Measurements from ENCODE around the gene OCA2.
"Not testable (repeated sequence)": the region's sequence is repeated elsewhere in the genome, so short reads cannot be mapped to it uniquely, and the experiment has no call there.

The OCA2 gene
- total RNA-seq: 0 to 1.8 (median 0) reads per million in 9 experiments

GRCh38 chr15:28098766-28099554 is at the start of gene OCA2:
TSS of gene OCA2 (minus strand) at chr15:28099315. CDS start at chr15:28081874, 17,441 bp downstream.
- DNase-seq (peak in 2 of 3 experiments; percentile 30 to 34), ATAC-seq (replicated peaks) (peak; percentile 8)
- Mint-ChIP-seq H3K4me3 (peak within 1 kb of the TSS; percentile 46 to 69), H3K4me1 (ENCODE audit: low read depth in 2 of 2) (peaks cover 14 to 27% of the 10 kb centered on the region in 2 donors), H3K27me3 (peaks cover 39 to 55% of the 10 kb centered on the region in 2 donors), H3K9me3 (no peaks in the 10 kb centered on the region), H3K36me3 (ENCODE audit: insufficient read depth) (peaks cover 2% of the 10 kb centered on the region), H3K27ac (no peak within 1 kb of the TSS)

- Mint-ChIP-seq H3K4me3 (no peak overlapping the region), H3K4me1 (ENCODE audit: low read depth in 2 of 2) (peaks cover 0 to 6% of the 10 kb centered on the region in 2 donors), H3K27ac (no peak overlapping the region), H3K36me3 (ENCODE audit: insufficient read depth) (peaks cover 13% of the 10 kb centered on the region), H3K9me3 (peaks cover 13 to 23% of the 10 kb centered on the region in 2 donors), H3K27me3 (no peaks in the 10 kb centered on the region)
- ATAC-seq (replicated peaks): no peak
- DNase-seq: no peak
These were observed 48.7 kb upstream of the OCA2 start for GRCh38 chr15:28147801-28148200.

GRCh38 chr15:28145419-28145818 is 46.3 kb upstream of the OCA2 start:
- H3K36me3 Mint-ChIP-seq (ENCODE audit: insufficient read depth): peaks cover 21% of the 10 kb centered on the region
- H3K4me3 Mint-ChIP-seq; DNase-seq; H3K27me3 Mint-ChIP-seq; H3K4me1 Mint-ChIP-seq (ENCODE audit: low read depth in 2 of 2); ATAC-seq (replicated peaks): not testable (repeated sequence)
- peaks cover 11 to 18% of the 10 kb centered on the region in 2 donors for H3K9me3 Mint-ChIP-seq
- H3K27ac Mint-ChIP-seq: peak overlapping the region; percentile 29 to 72

GRCh38 chr15:28140062-28140461 is 40.9 kb upstream of the OCA2 start:
- no peak for ATAC-seq (replicated peaks)
- Mint-ChIP-seq H3K4me1 (ENCODE audit: low read depth in 2 of 2) (peaks cover 9% of the 10 kb centered on the region in 2 donors), H3K9me3 (no peaks in the 10 kb centered on the region), H3K27me3 (no peaks in the 10 kb centered on the region), H3K36me3 (ENCODE audit: insufficient read depth) (peaks cover 31% of the 10 kb centered on the region), H3K27ac (no peak overlapping the region), H3K4me3 (no peak overlapping the region)
- no peak for DNase-seq

GRCh38 chr15:28137408-28138039 is 38.4 kb upstream of the OCA2 start:
- not testable (repeated sequence) for DNase-seq; H3K27me3 Mint-ChIP-seq; ATAC-seq (replicated peaks); H3K4me1 Mint-ChIP-seq (ENCODE audit: low read depth in 2 of 2); H3K4me3 Mint-ChIP-seq; H3K9me3 Mint-ChIP-seq
- peak overlapping the region in 1 of 2 donors; percentile 66 for H3K27ac Mint-ChIP-seq
- H3K36me3 Mint-ChIP-seq (ENCODE audit: insufficient read depth): peaks cover 29% of the 10 kb centered on the region

- DNase-seq; H3K4me1 Mint-ChIP-seq (ENCODE audit: low read depth in 2 of 2); H3K27me3 Mint-ChIP-seq; H3K9me3 Mint-ChIP-seq: not testable (repeated sequence)
- peaks cover 30% of the 10 kb centered on the region for H3K36me3 Mint-ChIP-seq (ENCODE audit: insufficient read depth)
- peak; percentile 76 for ATAC-seq (replicated peaks)
- H3K27ac Mint-ChIP-seq: peak overlapping the region in 1 of 2 donors; percentile 66
- peak overlapping the region in 1 of 2 donors; percentile 17 for H3K4me3 Mint-ChIP-seq
These were observed 37.3 kb upstream of the OCA2 start for GRCh38 chr15:28136236-28136904.

- no peak for DNase-seq
- no peak overlapping the region for H3K4me3 Mint-ChIP-seq
- ATAC-seq (replicated peaks): no peak
- no peaks in the 10 kb centered on the region for H3K9me3 Mint-ChIP-seq
- H3K27ac Mint-ChIP-seq: no peak overlapping the region
- H3K27me3 Mint-ChIP-seq: no peaks in the 10 kb centered on the region
- H3K4me1 Mint-ChIP-seq (ENCODE audit: low read depth in 2 of 2): peaks cover 7 to 9% of the 10 kb centered on the region in 2 donors
- H3K36me3 Mint-ChIP-seq (ENCODE audit: insufficient read depth): peaks cover 27% of the 10 kb centered on the region
These were observed 34.2 kb upstream of the OCA2 start for GRCh38 chr15:28133281-28133680.

- H3K4me3 Mint-ChIP-seq: no peak overlapping the region
- H3K27ac Mint-ChIP-seq: peak overlapping the region in 1 of 2 donors; percentile 75
These were observed 33.6 kb upstream of the OCA2 start for GRCh38 chr15:28132524-28133275.

GRCh38 chr15:28131946-28132345 is 32.8 kb upstream of the OCA2 start:
- no peak for DNase-seq
- Mint-ChIP-seq H3K27ac (no peak overlapping the region), H3K4me1 (ENCODE audit: low read depth in 2 of 2) (peaks cover 4 to 8% of the 10 kb centered on the region in 2 donors), H3K4me3 (no peak overlapping the region), H3K9me3 (no peaks in the 10 kb centered on the region), H3K36me3 (ENCODE audit: insufficient read depth) (peaks cover 27% of the 10 kb centered on the region), H3K27me3 (no peaks in the 10 kb centered on the region)
- no peak for ATAC-seq (replicated peaks)

More at GRCh38 chr15:28132524-28133275, 33.6 kb upstream of the OCA2 start:
- Mint-ChIP-seq H3K9me3 (no peaks in the 10 kb centered on the region), H3K4me1 (ENCODE audit: low read depth in 2 of 2) (peaks cover 4 to 9% of the 10 kb centered on the region in 2 donors), H3K27me3 (no peaks in the 10 kb centered on the region), H3K36me3 (ENCODE audit: insufficient read depth) (peaks cover 27% of the 10 kb centered on the region)
- no peak for DNase-seq
- ATAC-seq (replicated peaks): no peak

- no peak for DNase-seq
- Mint-ChIP-seq H3K4me3 (no peak overlapping the region), H3K36me3 (ENCODE audit: insufficient read depth) (peaks cover 27% of the 10 kb centered on the region), H3K4me1 (ENCODE audit: low read depth in 2 of 2) (peaks cover 0 to 3% of the 10 kb centered on the region in 2 donors), H3K9me3 (no peaks in the 10 kb centered on the region), H3K27ac (peak overlapping the region in 1 of 2 donors; percentile 71), H3K27me3 (no peaks in the 10 kb centered on the region)
- no peak for ATAC-seq (replicated peaks)
These were observed 32.3 kb upstream of the OCA2 start for GRCh38 chr15:28131400-28131799.

- Mint-ChIP-seq H3K36me3 (ENCODE audit: insufficient read depth) (peaks cover 28% of the 10 kb centered on the region), H3K27ac (peak overlapping the region in 1 of 2 donors; percentile 71), H3K4me3 (no peak overlapping the region), H3K27me3 (no peaks in the 10 kb centered on the region), H3K9me3 (no peaks in the 10 kb centered on the region), H3K4me1 (ENCODE audit: low read depth in 2 of 2) (peaks cover 0 to 3% of the 10 kb centered on the region in 2 donors)
- DNase-seq: no peak
- ATAC-seq (replicated peaks): no peak
These were observed 31.5 kb upstream of the OCA2 start for GRCh38 chr15:28130651-28131050.

- H3K27me3 Mint-ChIP-seq: no peaks in the 10 kb centered on the region
- DNase-seq (no peak), ATAC-seq (replicated peaks) (no peak)
- H3K4me3 Mint-ChIP-seq: no peak overlapping the region
- peaks cover 0 to 3% of the 10 kb centered on the region in 2 donors for H3K4me1 Mint-ChIP-seq (ENCODE audit: low read depth in 2 of 2)
- peak overlapping the region in 1 of 2 donors; percentile 55 for H3K27ac Mint-ChIP-seq
- H3K36me3 Mint-ChIP-seq (ENCODE audit: insufficient read depth): peaks cover 23% of the 10 kb centered on the region
- no peaks in the 10 kb centered on the region for H3K9me3 Mint-ChIP-seq
These were observed 30.2 kb upstream of the OCA2 start for GRCh38 chr15:28129231-28129848.

Data from effector memory CD8-positive, alpha-beta T cell (primary cell).